HepG2 (cell line): ENCODE data around the gene AP2A2. TPM values are rescaled to one million over a fixed set of nuclear protein-coding genes. Genes with fewer than 3 reads are reported as not detected.
A peak's percentile ranks its signal among the peaks of the same experiment; 100 is the strongest.

Experiments
- AKAP8 ChIP-seq: sonication (generic); formaldehyde crosslinking; IDR thresholded peaks from 2 replicates; pipeline ENCODE4 v1.5.1; 2020; ENCODE audit warnings: mild to moderate bottlenecking, missing genetic modification reagents
- CBFB ChIP-seq: sonication (generic); formaldehyde crosslinking; IDR thresholded peaks from 2 replicates; pipeline ENCODE4 v1.4.0; 2020; ENCODE audit warnings: missing genetic modification reagents
- HNRNPH1 ChIP-seq: fragments of 200-400 bp; formaldehyde crosslinking; optimal IDR thresholded peaks from 2 replicates; pipeline ENCODE3; 2017; ENCODE audit warnings: mild to moderate bottlenecking, low read depth, low read length
- HOXA3 ChIP-seq: sonication (generic); formaldehyde crosslinking; IDR thresholded peaks from 2 replicates; pipeline ENCODE4 v1.5.0; 2020; ENCODE audit warnings: missing genetic modification reagents
- KAT7 ChIP-seq: IDR thresholded peaks from 2 replicates; pipeline ENCODE4 v1.6.1; 2018; ENCODE audit warnings: borderline replicate concordance, missing compliant biosample characterization
- KAT8 ChIP-seq: IDR thresholded peaks from 2 replicates; pipeline ENCODE4 v1.6.1; 2016; ENCODE audit warnings: missing genetic modification reagents, missing compliant biosample characterization
- MYC ChIP-seq: sonication (generic); formaldehyde crosslinking; IDR thresholded peaks from 2 replicates; pipeline ENCODE4 v1.9.0; 2021; ENCODE audit warnings: missing genetic modification reagents, borderline replicate concordance
- PHF21A ChIP-seq: sonication (generic); formaldehyde crosslinking; IDR thresholded peaks from 2 replicates; pipeline ENCODE4 v1.5.0; 2020; ENCODE audit warnings: mild to moderate bottlenecking, missing genetic modification reagents
- RARA ChIP-seq: IDR thresholded peaks from 2 replicates; pipeline ENCODE4 v1.6.1; 2016; ENCODE audit warnings: missing genetic modification reagents, missing compliant biosample characterization
- RXRA ChIP-seq: sonication (generic); formaldehyde crosslinking; IDR thresholded peaks from 2 replicates; pipeline ENCODE4 v1.5.1; 2020; ENCODE audit warnings: missing genetic modification reagents
- SP4 ChIP-seq: sonication (generic); formaldehyde crosslinking; IDR thresholded peaks from 2 replicates; pipeline ENCODE4 v1.8.1; 2023; ENCODE audit warnings: mild to moderate bottlenecking, missing genetic modification reagents
- ZC3H13 ChIP-seq: sonication (generic); formaldehyde crosslinking; IDR thresholded peaks from 2 replicates; pipeline ENCODE4 v1.8.1; 2023; ENCODE audit warnings: mild to moderate bottlenecking, missing genetic modification reagents, moderate library complexity
- ZNF143 ChIP-seq: sonication (generic); formaldehyde crosslinking; IDR thresholded peaks from 2 replicates; pipeline ENCODE4 v1.4.0; 2020; ENCODE audit warnings: missing genetic modification reagents
- ZNF713 ChIP-seq: sonication (generic); formaldehyde crosslinking; IDR thresholded peaks from 2 replicates; pipeline ENCODE4 v1.4.0; 2020; ENCODE audit warnings: mild to moderate bottlenecking, missing genetic modification reagents
- ZNF749 ChIP-seq: sonication (generic); formaldehyde crosslinking; IDR thresholded peaks from 2 replicates; pipeline ENCODE4 v1.8.0; 2022; ENCODE audit warnings: mild to moderate bottlenecking, missing genetic modification reagents, moderate library complexity, borderline replicate concordance
- ZNF782 ChIP-seq: sonication (generic); formaldehyde crosslinking; IDR thresholded peaks from 2 replicates; pipeline ENCODE4 v1.4.0; 2020; ENCODE audit warnings: missing genetic modification reagents, mild to moderate bottlenecking, borderline replicate concordance
- ZNF883 ChIP-seq: sonication (generic); formaldehyde crosslinking; IDR thresholded peaks from 2 replicates; pipeline ENCODE4 v1.5.1; 2020; ENCODE audit warnings: mild to moderate bottlenecking, missing genetic modification reagents; ENCODE audit errors: not compliant biosample characterization
- polyA plus RNA-seq, 8 experiments: library from polyadenylated mRNA; depleted of rRNA in 3 of 8; stranded (reverse) in 7 of 8; unstranded in 1 of 8; fragments of >200 nt; fragmentation: Illumina TruSeq in 4 of 8; extraction: Trizol in 4 of 8; gene quantifications; 2 replicates each; pipeline versions ENCODE4 v1.2.1 to v1.2.3, GENCODE V29; 2011 to 2016; ENCODE audit warnings: low read depth in 4 of 8, missing spikeins in 1 of 8, mixed read lengths in 1 of 8; ENCODE audit not compliant: insufficient read depth in 1 of 8
- total RNA-seq, 5 experiments: library from RNA; depleted of rRNA; stranded (reverse); fragments of >200 nt; fragmentation: Illumina TruSeq; extraction: Trizol; gene quantifications; 2 replicates each; pipeline ENCODE4 v1.2.3, GENCODE V29; 2016; ENCODE audit warnings: low read depth in 1 of 5
- TF ChIP-seq, protein P1 (sequence below): sonication (generic); formaldehyde crosslinking; IDR thresholded peaks from 2 replicates; pipeline ENCODE4 v1.4.0; 2020; ENCODE audit warnings: missing genetic modification reagents, low read depth, mild to moderate bottlenecking, borderline replicate concordance
- TF ChIP-seq, protein P2 (sequence below): sonication (generic); formaldehyde crosslinking; IDR thresholded peaks from 2 replicates; pipeline ENCODE4 v1.4.0; 2020; ENCODE audit warnings: mild to moderate bottlenecking, missing genetic modification reagents, borderline replicate concordance
- TF ChIP-seq, protein P3 (sequence below): IDR thresholded peaks from 2 replicates; pipeline ENCODE4 v1.6.1; 2016; ENCODE audit warnings: missing compliant biosample characterization, missing genetic modification reagents, borderline replicate concordance
- TF ChIP-seq, protein P4 (sequence below): sonication (generic); formaldehyde crosslinking; IDR thresholded peaks from 2 replicates; pipeline ENCODE4 v1.4.0; 2020; ENCODE audit warnings: missing genetic modification reagents
- TF ChIP-seq, protein P5 (sequence below): sonication (generic); formaldehyde crosslinking; IDR thresholded peaks from 2 replicates; pipeline ENCODE4 v1.4.0; 2020; ENCODE audit warnings: mild to moderate bottlenecking, missing genetic modification reagents

AP2A2 gene
- total and polyA plus RNA-seq, 2 of the 13 experiments (the other 11 are each of a cell fraction or from before 2014, with no cell fraction given) = 25.7 to 75.7 TPM

DNA sequence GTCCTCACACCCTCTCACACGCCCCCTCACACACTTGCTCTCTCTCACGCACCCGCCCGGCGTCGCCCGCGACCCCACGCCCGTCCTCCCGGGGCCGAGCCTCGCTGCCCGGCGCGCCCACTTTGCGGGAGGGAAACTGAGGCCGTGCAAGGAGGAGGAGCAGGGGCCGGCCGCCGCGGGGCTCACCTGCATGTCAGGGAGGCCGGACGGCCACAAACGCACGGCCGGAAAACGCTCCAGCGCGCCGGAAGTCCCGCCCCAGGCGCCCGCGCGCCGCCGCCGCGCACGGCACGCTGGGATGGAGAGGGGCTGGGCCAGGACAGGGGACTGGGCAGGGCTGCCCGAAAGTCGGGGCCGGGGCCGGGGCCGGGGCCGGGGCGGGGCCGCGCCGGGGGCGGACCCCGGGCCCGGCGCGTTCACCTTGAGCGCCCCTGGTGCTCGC lies 15.1 kb upstream of the AP2A2 start, which contains the start of gene CHID1 (continued):
- TF ChIP-seq SP4 (CRISPR knock-in tag) (peak; percentile 47; the same call in 1 of the 2 replicates), ZNF782 (CRISPR knock-in tag) (no peak), ZNF143 (peak; percentile 86), RARA (CRISPR knock-in tag) (peak; percentile 27; the same call in 1 of the 2 replicates), ZNF713 (CRISPR knock-in tag) (peak; percentile 90; the same call in 1 of the 2 replicates), ZNF749 (CRISPR knock-in tag) (0 out of 2 replicates have a peak, but pooled peaks have one; percentile 67), ZC3H13 (CRISPR knock-in tag) (peak; percentile 80; the same call in 1 of the 2 replicates), HOXA3 (CRISPR knock-in tag) (peak; percentile 22; the same call in 1 of the 2 replicates), CBFB (CRISPR knock-in tag) (peak; percentile 27), RXRA (no peak), PHF21A (CRISPR knock-in tag) (0 out of 2 replicates have a peak, but pooled peaks have one; percentile 30), HNRNPH1 (no peak), AKAP8 (CRISPR knock-in tag) (peak; percentile 96), KAT8 (peak; percentile 82), ZNF883 (no peak), MYC (0 out of 2 replicates have a peak, but pooled peaks have one; percentile 9), KAT7 (CRISPR knock-in tag) (0 out of 2 replicates have a peak, but pooled peaks have one; percentile 30)
- TF ChIP-seq, protein P1, sequence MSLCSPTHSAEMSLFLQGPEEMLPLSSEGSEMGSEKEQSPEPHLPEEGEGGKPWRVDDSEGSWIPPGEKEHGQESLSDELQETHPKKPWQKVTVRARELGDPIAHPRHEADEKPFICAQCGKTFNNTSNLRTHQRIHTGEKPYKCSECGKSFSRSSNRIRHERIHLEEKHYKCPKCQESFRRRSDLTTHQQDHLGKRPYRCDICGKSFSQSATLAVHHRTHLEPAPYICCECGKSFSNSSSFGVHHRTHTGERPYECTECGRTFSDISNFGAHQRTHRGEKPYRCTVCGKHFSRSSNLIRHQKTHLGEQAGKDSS (CRISPR knock-in tag) = no peak
- TF ChIP-seq, protein P2, sequence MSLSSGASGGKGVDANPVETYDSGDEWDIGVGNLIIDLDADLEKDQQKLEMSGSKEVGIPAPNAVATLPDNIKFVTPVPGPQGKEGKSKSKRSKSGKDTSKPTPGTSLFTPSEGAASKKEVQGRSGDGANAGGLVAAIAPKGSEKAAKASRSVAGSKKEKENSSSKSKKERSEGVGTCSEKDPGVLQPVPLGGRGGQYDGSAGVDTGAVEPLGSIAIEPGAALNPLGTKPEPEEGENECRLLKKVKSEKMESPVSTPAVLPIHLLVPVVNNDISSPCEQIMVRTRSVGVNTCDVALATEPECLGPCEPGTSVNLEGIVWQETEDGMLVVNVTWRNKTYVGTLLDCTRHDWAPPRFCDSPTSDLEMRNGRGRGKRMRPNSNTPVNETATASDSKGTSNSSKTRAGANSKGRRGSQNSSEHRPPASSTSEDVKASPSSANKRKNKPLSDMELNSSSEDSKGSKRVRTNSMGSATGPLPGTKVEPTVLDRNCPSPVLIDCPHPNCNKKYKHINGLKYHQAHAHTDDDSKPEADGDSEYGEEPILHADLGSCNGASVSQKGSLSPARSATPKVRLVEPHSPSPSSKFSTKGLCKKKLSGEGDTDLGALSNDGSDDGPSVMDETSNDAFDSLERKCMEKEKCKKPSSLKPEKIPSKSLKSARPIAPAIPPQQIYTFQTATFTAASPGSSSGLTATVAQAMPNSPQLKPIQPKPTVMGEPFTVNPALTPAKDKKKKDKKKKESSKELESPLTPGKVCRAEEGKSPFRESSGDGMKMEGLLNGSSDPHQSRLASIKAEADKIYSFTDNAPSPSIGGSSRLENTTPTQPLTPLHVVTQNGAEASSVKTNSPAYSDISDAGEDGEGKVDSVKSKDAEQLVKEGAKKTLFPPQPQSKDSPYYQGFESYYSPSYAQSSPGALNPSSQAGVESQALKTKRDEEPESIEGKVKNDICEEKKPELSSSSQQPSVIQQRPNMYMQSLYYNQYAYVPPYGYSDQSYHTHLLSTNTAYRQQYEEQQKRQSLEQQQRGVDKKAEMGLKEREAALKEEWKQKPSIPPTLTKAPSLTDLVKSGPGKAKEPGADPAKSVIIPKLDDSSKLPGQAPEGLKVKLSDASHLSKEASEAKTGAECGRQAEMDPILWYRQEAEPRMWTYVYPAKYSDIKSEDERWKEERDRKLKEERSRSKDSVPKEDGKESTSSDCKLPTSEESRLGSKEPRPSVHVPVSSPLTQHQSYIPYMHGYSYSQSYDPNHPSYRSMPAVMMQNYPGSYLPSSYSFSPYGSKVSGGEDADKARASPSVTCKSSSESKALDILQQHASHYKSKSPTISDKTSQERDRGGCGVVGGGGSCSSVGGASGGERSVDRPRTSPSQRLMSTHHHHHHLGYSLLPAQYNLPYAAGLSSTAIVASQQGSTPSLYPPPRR (CRISPR knock-in tag) = no peak
- TF ChIP-seq, protein P3, sequence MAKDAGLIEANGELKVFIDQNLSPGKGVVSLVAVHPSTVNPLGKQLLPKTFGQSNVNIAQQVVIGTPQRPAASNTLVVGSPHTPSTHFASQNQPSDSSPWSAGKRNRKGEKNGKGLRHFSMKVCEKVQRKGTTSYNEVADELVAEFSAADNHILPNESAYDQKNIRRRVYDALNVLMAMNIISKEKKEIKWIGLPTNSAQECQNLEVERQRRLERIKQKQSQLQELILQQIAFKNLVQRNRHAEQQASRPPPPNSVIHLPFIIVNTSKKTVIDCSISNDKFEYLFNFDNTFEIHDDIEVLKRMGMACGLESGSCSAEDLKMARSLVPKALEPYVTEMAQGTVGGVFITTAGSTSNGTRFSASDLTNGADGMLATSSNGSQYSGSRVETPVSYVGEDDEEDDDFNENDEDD = peak; percentile 62; the same call in 1 of the 2 replicates
- TF ChIP-seq, protein P4, sequence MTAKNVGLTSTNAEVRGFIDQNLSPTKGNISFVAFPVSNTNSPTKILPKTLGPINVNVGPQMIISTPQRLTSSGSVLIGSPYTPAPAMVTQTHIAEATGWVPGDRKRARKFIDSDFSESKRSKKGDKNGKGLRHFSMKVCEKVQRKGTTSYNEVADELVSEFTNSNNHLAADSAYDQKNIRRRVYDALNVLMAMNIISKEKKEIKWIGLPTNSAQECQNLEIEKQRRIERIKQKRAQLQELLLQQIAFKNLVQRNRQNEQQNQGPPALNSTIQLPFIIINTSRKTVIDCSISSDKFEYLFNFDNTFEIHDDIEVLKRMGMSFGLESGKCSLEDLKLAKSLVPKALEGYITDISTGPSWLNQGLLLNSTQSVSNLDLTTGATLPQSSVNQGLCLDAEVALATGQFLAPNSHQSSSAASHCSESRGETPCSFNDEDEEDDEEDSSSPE (CRISPR knock-in tag) = peak; percentile 70
- TF ChIP-seq, protein P5, sequence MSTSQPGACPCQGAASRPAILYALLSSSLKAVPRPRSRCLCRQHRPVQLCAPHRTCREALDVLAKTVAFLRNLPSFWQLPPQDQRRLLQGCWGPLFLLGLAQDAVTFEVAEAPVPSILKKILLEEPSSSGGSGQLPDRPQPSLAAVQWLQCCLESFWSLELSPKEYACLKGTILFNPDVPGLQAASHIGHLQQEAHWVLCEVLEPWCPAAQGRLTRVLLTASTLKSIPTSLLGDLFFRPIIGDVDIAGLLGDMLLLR (CRISPR knock-in tag) = 0 out of 2 replicates have a peak, but pooled peaks have one; percentile 19
